ENCODE data around the gene DPYSL4. TPM values are rescaled to one million over a fixed set of nuclear protein-coding genes. Genes with fewer than 3 reads are reported as not detected.

The DPYSL4 gene
- total RNA-seq, 1 experiment from 2014 or later = 9.9 TPM

DNA sequence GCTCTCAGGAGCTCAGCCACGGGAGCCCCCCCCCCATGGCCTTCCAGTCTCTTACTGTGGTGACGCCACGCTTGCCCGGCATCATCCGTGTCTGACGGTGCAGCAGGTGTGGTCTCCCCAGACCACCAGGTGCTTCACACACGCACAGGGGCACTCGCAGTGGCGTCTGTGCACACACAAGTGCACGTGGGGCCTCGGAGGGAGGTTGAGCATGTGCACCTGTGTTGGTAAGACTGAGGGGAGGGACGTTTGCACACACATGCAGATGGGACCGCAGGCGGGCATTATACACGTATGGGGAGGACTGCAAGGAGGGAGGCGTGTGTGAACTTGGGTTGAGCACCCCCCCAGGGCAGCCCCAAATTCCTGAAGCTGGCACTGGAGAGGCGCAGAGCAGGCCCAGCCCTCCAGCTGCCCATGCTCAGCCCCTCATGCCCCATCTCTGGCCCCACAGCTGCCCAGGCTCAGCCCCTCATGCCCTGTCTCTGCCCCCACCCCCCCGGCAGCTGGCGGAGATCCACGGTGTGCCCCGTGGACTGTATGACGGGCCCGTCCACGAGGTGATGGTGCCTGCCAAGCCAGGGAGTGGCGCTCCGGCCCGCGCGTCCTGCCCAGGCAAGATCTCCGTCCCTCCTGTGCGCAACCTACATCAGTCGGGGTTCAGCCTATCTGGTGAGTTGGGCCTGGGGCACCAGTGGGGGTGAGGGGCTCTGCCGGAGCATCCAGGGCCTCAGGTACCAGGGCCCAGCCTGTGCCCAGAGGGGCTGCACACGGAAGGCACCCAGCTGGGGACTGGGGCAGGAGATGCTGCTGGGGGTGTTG, 16.7 kb downstream of the DPYSL4 start:
- Histone ChIP-seq H3K9me3 (ENCODE audit: control insufficient read depth, insufficient read depth, low read depth, low read length) (no peaks in the 10 kb centered on the region), H3K27ac (ENCODE audit: low read length) (no peak overlapping the region), H3K27me3 (ENCODE audit: control insufficient read depth, insufficient read depth, low read length) (no peaks in the 10 kb centered on the region), H3K36me3 (ENCODE audit: control insufficient read depth, insufficient read depth, low read length) (no peaks in the 10 kb centered on the region), H3K4me1 (ENCODE audit: control insufficient read depth, insufficient read depth, low read length) (no peaks in the 10 kb centered on the region), H3K4me3 (ENCODE audit: low read depth in 2 of 2, low read length in 2 of 2) (no peak overlapping the region)
- ChIA-PET POLR2A (interaction anchor here (0.7 kb wide), 1 partner anchor 10 kb away, joined by 6 read pairs; no protein-coding TSS in a partner anchor), CTCF (no interaction called here)
- no peak for DNase-seq (ENCODE audit: low read depth, low spot score)
- in situ Hi-C loops (cut with HindIII; ENCODE audit: low pct_unique_long_range_greater_than_20kb, low sequenced_read_pairs) (no loop called here), intact Hi-C loops (cut with micrococcal nuclease; ENCODE audit: unreplicated experiment) (no loop called here)
- TF ChIP-seq POLR2AphosphoS5 (IDR thresholded peaks at IDR 0.05; ENCODE audit: low read depth, low read length) (no peak), TCF7L2 (IDR thresholded peaks at IDR 0.05; ENCODE audit: low read depth, low read length) (no peak)
- TF ChIP-seq, protein P1, sequence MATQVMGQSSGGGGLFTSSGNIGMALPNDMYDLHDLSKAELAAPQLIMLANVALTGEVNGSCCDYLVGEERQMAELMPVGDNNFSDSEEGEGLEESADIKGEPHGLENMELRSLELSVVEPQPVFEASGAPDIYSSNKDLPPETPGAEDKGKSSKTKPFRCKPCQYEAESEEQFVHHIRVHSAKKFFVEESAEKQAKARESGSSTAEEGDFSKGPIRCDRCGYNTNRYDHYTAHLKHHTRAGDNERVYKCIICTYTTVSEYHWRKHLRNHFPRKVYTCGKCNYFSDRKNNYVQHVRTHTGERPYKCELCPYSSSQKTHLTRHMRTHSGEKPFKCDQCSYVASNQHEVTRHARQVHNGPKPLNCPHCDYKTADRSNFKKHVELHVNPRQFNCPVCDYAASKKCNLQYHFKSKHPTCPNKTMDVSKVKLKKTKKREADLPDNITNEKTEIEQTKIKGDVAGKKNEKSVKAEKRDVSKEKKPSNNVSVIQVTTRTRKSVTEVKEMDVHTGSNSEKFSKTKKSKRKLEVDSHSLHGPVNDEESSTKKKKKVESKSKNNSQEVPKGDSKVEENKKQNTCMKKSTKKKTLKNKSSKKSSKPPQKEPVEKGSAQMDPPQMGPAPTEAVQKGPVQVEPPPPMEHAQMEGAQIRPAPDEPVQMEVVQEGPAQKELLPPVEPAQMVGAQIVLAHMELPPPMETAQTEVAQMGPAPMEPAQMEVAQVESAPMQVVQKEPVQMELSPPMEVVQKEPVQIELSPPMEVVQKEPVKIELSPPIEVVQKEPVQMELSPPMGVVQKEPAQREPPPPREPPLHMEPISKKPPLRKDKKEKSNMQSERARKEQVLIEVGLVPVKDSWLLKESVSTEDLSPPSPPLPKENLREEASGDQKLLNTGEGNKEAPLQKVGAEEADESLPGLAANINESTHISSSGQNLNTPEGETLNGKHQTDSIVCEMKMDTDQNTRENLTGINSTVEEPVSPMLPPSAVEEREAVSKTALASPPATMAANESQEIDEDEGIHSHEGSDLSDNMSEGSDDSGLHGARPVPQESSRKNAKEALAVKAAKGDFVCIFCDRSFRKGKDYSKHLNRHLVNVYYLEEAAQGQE (IDR thresholded peaks at IDR 0.05; ENCODE audit: insufficient read depth in 1 of 2, low read depth in 2 of 2, low read length in 1 of 2) = no peak
- no peak for ATAC-seq
- BruUV-seq (replicated peaks) = no TSS peak

DNA sequence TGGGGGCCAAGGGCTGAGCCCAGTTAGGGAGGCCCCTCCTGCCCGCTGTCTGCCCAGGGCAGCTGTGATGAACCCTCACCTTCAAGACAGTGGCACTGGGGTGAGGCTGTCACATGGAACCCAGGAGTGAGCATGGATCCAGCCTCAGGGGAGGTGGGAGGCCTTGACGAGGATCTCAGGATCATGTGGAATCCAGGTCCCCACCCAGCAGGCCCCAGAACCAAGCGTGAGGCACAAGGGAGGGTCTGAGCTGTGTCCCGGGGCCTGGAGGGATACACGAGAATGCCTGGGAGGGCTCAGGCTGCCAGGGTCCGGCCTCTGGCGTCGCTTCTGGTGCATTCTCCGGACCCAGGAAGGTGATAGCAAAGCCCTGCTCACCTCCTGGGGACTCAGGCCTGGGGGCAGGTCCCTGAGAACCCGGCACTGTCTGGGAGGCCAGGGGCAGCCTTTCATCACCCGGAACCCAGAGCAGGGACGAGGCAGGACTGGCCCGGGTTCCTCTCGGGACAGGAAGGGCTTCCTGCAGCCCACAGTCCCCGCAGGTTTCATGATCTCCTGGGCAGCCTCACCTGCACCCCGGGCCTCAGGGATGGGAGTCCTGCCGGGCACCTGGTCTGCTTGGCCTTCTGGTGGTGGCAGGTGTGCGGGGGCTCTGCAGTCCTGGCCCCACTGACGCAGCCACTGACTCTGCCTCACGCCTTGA, 17.5 kb downstream of the DPYSL4 start:
- Histone ChIP-seq H3K36me3 (ENCODE audit: control insufficient read depth, insufficient read depth, low read length) (no peaks in the 10 kb centered on the region), H3K27me3 (ENCODE audit: control insufficient read depth, insufficient read depth, low read length) (no peaks in the 10 kb centered on the region), H3K4me3 (ENCODE audit: low read depth in 2 of 2, low read length in 2 of 2) (no peak overlapping the region), H3K9me3 (ENCODE audit: control insufficient read depth, insufficient read depth, low read depth, low read length) (no peaks in the 10 kb centered on the region), H3K4me1 (ENCODE audit: control insufficient read depth, insufficient read depth, low read length) (no peaks in the 10 kb centered on the region), H3K27ac (ENCODE audit: low read length) (no peak overlapping the region)
- POLR2A ChIA-PET = no interaction called here
- no peak for DNase-seq (ENCODE audit: low read depth, low spot score)
- in situ Hi-C loops (cut with HindIII; ENCODE audit: low pct_unique_long_range_greater_than_20kb, low sequenced_read_pairs) (no loop called here), intact Hi-C loops (cut with micrococcal nuclease; ENCODE audit: unreplicated experiment) (no loop called here)
- TF ChIP-seq POLR2AphosphoS5 (IDR thresholded peaks at IDR 0.05; ENCODE audit: low read depth, low read length) (no peak), TCF7L2 (IDR thresholded peaks at IDR 0.05; ENCODE audit: low read depth, low read length) (no peak), SIN3A (IDR thresholded peaks at IDR 0.05; ENCODE audit: borderline replicate concordance, insufficient read depth, low read depth, low read length) (no peak)
- TF ChIP-seq, protein P1 (IDR thresholded peaks at IDR 0.05; ENCODE audit: insufficient read depth in 1 of 2, low read depth in 2 of 2, low read length in 1 of 2) = no peak
- TF ChIP-seq, protein P2, sequence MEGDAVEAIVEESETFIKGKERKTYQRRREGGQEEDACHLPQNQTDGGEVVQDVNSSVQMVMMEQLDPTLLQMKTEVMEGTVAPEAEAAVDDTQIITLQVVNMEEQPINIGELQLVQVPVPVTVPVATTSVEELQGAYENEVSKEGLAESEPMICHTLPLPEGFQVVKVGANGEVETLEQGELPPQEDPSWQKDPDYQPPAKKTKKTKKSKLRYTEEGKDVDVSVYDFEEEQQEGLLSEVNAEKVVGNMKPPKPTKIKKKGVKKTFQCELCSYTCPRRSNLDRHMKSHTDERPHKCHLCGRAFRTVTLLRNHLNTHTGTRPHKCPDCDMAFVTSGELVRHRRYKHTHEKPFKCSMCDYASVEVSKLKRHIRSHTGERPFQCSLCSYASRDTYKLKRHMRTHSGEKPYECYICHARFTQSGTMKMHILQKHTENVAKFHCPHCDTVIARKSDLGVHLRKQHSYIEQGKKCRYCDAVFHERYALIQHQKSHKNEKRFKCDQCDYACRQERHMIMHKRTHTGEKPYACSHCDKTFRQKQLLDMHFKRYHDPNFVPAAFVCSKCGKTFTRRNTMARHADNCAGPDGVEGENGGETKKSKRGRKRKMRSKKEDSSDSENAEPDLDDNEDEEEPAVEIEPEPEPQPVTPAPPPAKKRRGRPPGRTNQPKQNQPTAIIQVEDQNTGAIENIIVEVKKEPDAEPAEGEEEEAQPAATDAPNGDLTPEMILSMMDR (IDR thresholded peaks at IDR 0.05) = no peak
- CTCF ChIA-PET = no interaction called here
- ATAC-seq = no peak
- BruUV-seq (replicated peaks) = no TSS peak

Measured in Panc1 (cell line).